Activated CD8-positive, alpha-beta T cell treated with anti-CD3 and anti-CD28 coated beads for 36 hours (primary cell): ENCODE measurements around the gene MGRN1. TPM values are rescaled to one million over a fixed set of nuclear protein-coding genes. Genes with fewer than 3 reads are reported as not detected.
"Not testable (repeated sequence)": the region's sequence is repeated elsewhere in the genome, so short reads cannot be mapped to it uniquely, and the experiment has no call there.

ENCODE experiments used
- ATAC-seq: fragments of 200-7000 bp; cut with Tn5 transposase; one replicate; pipeline ENCODE4 v1.10.0; 2021; ENCODE audit warnings: mild to moderate bottlenecking, moderate library complexity
- CTCF ChIA-PET: fragments of 350-600 bp; sonication (Branson Sonifier 250); formaldehyde crosslinking; loops from one replicate; lab custom pipeline; 2021; ENCODE audit warnings: antibody characterized with exemption; lab: Charles Lee
- POLR2A ChIA-PET: fragments of 350-600 bp; sonication (Branson Sonifier 250); formaldehyde crosslinking; loops from one replicate; lab custom pipeline; 2021; ENCODE audit warnings: antibody characterized with exemption; lab: Charles Lee
- DNase-seq: peaks from one replicate; pipeline ENCODE4 v3.0.0-alpha.2; 2020
- H3K27ac Mint-ChIP-seq: one replicate; pipeline ENCODE4 v1.8.0; 2021; ENCODE audit warnings: mild to moderate bottlenecking, mixed read lengths
- H3K27me3 Mint-ChIP-seq: one replicate; pipeline ENCODE4 v1.8.0; 2021; ENCODE audit warnings: mixed read lengths
- H3K36me3 Mint-ChIP-seq: one replicate; pipeline ENCODE4 v1.8.0; 2021; ENCODE audit warnings: low read depth, mixed read lengths
- H3K4me1 Mint-ChIP-seq: one replicate; pipeline ENCODE4 v1.8.0; 2021; ENCODE audit warnings: low read depth, mixed read lengths
- H3K4me3 Mint-ChIP-seq: one replicate; pipeline ENCODE4 v1.8.0; 2021; ENCODE audit warnings: mild to moderate bottlenecking, moderate library complexity, mixed read lengths
- H3K9me3 Mint-ChIP-seq: one replicate; pipeline ENCODE4 v1.8.0; 2021; ENCODE audit warnings: mixed read lengths
- intact Hi-C: fragments of 100-400 bp; cut with micrococcal nuclease; formaldehyde crosslinking; loops from one replicate; pipeline ENCODE4 v1.10.0; 2022
- microRNA-seq: library from miRNA; unstranded; fragments of <30 nt; microRNA quantifications from one replicate; pipeline ENCODE4 v1.2.0, GENCODE V29; 2022; ENCODE audit warnings: borderline microRNAs expressed, borderline replicate concordance
- total RNA-seq, 2 experiments: library from RNA; stranded (reverse); gene quantifications; one replicate each; pipeline ENCODE4 v1.2.3, GENCODE V29; 2021
- TF ChIP-seq, protein P1 (sequence below): fragments of 200-600 bp; IDR thresholded peaks from one replicate; pipeline ENCODE4 v1.8.0; 2022; ENCODE audit warnings: antibody characterized with exemption, mild to moderate bottlenecking

Gene MGRN1
- total RNA-seq, 2 experiments from 2014 or later: 67.6 to 70.8 TPM

DNA sequence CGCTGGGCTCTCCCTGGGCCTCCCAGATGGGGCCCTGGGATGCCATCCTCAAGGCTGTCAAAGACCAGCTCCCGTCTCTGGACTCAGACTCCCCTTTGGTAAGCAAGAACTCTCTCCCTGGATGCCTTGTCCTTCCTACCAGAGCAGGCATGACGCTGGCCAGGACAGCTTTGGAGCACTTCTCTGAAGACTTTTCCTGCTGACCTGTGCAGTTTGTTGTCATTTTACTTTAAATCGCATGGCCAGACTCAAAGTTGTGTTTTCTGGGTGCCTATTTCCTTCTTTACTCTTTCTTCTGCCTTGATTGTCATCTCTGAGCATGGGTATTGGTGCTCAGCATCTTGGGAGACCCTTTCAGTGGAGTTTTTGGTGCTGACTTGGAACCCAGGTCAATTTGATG is 111.9 kb downstream of the MGRN1 start:
- Mint-ChIP-seq H3K9me3 (no peaks in the 10 kb centered on the region), H3K27ac (no peak overlapping the region), H3K4me1 (peaks cover 16% of the 10 kb centered on the region), H3K4me3 (no peak overlapping the region), H3K27me3 (no peaks in the 10 kb centered on the region), H3K36me3 (no peaks in the 10 kb centered on the region)
- DNase-seq: no peak
- no peak for ATAC-seq
- intact Hi-C loops: no loop called here
- TF ChIP-seq, protein P1, sequence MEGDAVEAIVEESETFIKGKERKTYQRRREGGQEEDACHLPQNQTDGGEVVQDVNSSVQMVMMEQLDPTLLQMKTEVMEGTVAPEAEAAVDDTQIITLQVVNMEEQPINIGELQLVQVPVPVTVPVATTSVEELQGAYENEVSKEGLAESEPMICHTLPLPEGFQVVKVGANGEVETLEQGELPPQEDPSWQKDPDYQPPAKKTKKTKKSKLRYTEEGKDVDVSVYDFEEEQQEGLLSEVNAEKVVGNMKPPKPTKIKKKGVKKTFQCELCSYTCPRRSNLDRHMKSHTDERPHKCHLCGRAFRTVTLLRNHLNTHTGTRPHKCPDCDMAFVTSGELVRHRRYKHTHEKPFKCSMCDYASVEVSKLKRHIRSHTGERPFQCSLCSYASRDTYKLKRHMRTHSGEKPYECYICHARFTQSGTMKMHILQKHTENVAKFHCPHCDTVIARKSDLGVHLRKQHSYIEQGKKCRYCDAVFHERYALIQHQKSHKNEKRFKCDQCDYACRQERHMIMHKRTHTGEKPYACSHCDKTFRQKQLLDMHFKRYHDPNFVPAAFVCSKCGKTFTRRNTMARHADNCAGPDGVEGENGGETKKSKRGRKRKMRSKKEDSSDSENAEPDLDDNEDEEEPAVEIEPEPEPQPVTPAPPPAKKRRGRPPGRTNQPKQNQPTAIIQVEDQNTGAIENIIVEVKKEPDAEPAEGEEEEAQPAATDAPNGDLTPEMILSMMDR: no peak
- CTCF ChIA-PET: no interaction called here
- POLR2A ChIA-PET: interaction anchor here (1.0 to 1.4 kb wide), 4 partner anchors 10 to 60 kb away, joined by 3 to 4 read pairs (median 3); no protein-coding TSS in a partner anchor

DNA sequence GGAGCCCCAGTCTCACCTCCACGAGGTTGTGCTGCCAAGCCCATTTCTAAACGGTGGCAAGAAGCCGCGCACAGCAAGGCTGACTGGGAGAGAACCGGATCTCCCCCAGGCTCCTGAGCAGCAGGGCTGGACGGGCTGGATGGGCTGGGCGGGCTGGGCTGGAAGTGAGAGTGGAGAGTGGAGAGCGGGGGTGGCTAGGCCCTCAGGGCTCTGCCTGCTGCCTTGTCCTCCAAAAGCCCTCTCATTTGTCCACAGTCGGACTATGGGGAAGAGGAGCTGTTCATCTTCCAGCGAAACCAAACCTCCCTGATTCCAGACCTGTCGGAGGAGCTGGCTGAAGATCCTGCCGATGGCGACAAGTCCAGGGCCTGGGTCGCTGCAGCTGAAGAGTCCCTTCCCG is 112.9 kb downstream of the MGRN1 start:
- Mint-ChIP-seq H3K4me3 (no peak overlapping the region), H3K36me3 (no peaks in the 10 kb centered on the region), H3K4me1 (peaks cover 13% of the 10 kb centered on the region), H3K27ac (no peak overlapping the region), H3K27me3 (no peaks in the 10 kb centered on the region), H3K9me3 (no peaks in the 10 kb centered on the region)
- DNase-seq (no peak), ATAC-seq (no peak)
- CTCF ChIA-PET: no interaction called here
- POLR2A ChIA-PET: interaction anchor here (0.9 to 1.2 kb wide), 3 partner anchors 27 to 65 kb away, joined by 3 to 4 read pairs (median 3); partner anchors contain the start of gene ROGDI
- intact Hi-C loops: no loop called here
- TF ChIP-seq, protein P1: no peak

DNA sequence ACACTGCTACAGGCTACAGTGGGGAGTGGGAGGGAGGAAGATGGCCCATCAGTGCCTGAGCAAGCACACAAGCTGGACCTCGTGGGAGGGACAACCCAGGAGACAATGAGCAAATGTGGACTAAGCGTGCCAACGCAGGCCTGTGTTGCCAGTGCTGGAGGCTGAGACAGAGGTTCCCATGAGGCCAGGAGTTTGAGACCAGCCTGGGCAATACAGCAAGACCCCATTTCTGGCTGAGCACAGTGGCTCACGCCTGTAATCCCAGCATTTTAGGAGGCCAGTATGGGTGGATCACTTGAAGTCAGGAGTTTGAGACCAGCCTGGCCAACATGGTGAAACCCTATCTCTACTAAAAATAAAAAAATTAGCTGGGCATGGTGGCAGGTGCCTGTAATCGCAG is 113.7 kb downstream of the MGRN1 start:
- CTCF ChIA-PET, H3K36me3 Mint-ChIP-seq, DNase-seq, H3K9me3 Mint-ChIP-seq, ATAC-seq, intact Hi-C loops, H3K27me3 Mint-ChIP-seq, H3K4me3 Mint-ChIP-seq, H3K27ac Mint-ChIP-seq: not testable (repeated sequence)
- peaks cover 14% of the 10 kb centered on the region for H3K4me1 Mint-ChIP-seq
- POLR2A ChIA-PET: interaction anchor here (0.9 kb wide), 1 partner anchor 64 kb away, joined by 4 read pairs; the partner anchor contains the start of gene ROGDI

Small RNA genes within 50 kb of the gene (microRNA-seq; reads per million reads assigned to microRNA genes)
- gene MIR6769A: not detected

Other genes with a start within 250 kb of the MGRN1 start
- 10 to 100 TPM; 73.3 to 76.6 TPM for gene CORO7, start 208.2 kb upstream of the MGRN1 start, total RNA-seq
- gene DNAJA3, start 199.0 kb upstream of the MGRN1 start, total RNA-seq: 100 to 1,000 TPM in 1 of 2 experiments, 10 to 100 TPM in 1; 86.8 to 101 TPM
- 10 to 100 TPM; 45.3 to 53.6 TPM for gene NMRAL1, start 150.2 kb upstream of the MGRN1 start, total RNA-seq
- gene HMOX2, start 148.4 kb upstream of the MGRN1 start, total RNA-seq: 10 to 100 TPM; 64.7 to 65.4 TPM
- gene CDIP1, start 86.1 kb upstream of the MGRN1 start, total RNA-seq: 10 to 100 TPM; 31.9 to 32.2 TPM
- under 1 TPM; 0.16 to 0.32 TPM for gene C16orf96, start 68.5 kb upstream of the MGRN1 start, total RNA-seq
- gene UBALD1, start 9.9 kb upstream of the MGRN1 start, total RNA-seq: 10 to 100 TPM; 12.2 to 13.4 TPM
- gene NUDT16L1, start 68.7 kb downstream of the MGRN1 start, total RNA-seq: 10 to 100 TPM; 22.3 to 25.6 TPM
- 10 to 100 TPM; 13.0 to 13.8 TPM for gene ANKS3, start 109.4 kb downstream of the MGRN1 start, total RNA-seq
- gene DNAAF8, start 109.7 kb downstream of the MGRN1 start, total RNA-seq: under 1 TPM; 0.18 to 0.38 TPM
- gene ZNF500, start 142.3 kb downstream of the MGRN1 start, total RNA-seq: 10 to 100 TPM; 10.9 to 12.8 TPM
- gene SEPTIN12, start 163.5 kb downstream of the MGRN1 start, total RNA-seq: not detected
- gene SMIM22, start 170.5 kb downstream of the MGRN1 start, total RNA-seq: not detected
- 1 to 10 TPM; 3.3 to 3.7 TPM for gene ROGDI, start 177.8 kb downstream of the MGRN1 start, total RNA-seq
- 10 to 100 TPM; 63.7 to 64.8 TPM for gene GLYR1, start 222.5 kb downstream of the MGRN1 start, total RNA-seq
- 10 to 100 TPM; 25.4 to 25.6 TPM for gene UBN1, start 222.7 kb downstream of the MGRN1 start, total RNA-seq